HG02642 (cell line): Measurements from ENCODE around the gene RHD.
"Not testable (repeated sequence)": the region's sequence is repeated elsewhere in the genome, so short reads cannot be mapped to it uniquely, and the experiment has no call there.

Source experiments
- ATAC-seq: cut with Tn5 transposase; IDR thresholded peaks from one replicate; pipeline ENCODE4 v1.9.1; 2021; ENCODE audit warnings: mild to moderate bottlenecking; ENCODE audit not compliant: unreplicated experiment, poor library complexity

The RHD gene

DNA sequence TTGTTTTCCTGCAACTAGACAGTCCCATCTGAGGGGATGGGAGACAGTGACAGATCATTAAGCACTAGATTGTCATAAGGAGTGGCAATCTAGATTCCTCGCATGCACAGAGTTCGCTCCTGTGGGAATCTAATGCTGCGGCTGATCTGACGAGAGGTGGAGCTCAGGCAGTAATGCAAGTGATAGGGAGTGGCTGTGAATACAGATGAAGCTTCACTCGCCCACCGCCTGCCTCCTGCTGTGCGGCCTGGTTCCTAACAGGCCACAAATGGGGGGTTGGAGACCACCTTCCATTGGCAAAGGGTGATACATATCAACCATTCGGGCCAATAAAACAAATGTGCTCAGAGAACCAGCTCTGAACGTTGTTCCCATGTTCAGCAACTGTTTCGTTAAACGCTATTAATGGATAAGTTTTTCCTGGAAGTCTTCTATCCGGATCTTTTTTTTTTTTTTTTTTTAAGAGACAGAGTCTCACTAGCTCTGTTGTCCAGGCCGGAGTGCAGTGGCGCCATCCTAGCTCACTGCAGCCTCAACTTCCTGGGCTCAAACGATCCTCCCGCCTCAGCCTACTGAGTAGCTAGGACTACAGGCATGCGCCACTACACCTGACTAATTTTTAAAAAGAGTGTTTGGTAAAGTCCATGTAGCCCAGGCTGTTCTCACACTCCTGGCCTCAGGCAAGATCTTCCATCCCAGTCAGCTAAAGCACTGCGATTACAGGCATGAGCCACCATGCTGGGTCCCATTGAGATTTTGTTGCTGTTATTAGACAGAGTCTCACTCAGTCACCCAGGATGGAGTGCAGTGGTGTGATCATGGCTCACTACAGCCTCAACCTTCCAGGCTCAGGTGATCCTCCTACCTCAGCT lies 16.4 kb upstream of the RHD start:
- no peak for ATAC-seq

DNA sequence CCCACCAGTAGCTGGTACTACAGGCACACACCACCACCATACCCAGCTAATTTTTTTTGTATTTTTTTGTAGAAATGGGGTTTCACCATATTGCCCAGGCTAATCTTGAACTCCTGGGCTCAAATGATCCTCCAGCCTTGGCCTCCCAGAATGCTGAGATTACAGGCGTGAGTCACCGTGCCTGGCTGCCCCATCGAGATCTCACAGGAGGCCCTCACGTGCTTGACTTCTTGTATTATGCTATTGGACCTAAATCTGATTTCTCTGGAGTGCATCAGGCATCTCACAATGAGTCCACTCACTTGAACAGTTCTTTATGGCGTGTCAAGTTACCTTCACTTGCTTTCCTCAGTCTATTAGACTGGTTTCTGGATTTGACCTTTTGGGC lies 15.7 kb upstream of the RHD start:
- ATAC-seq = no peak

- no peak for ATAC-seq
Measured at GRCh38 chr1:25257196-25257595, 15.1 kb upstream of the RHD start.

GRCh38 chr1:25259813-25260212 lies 12.5 kb upstream of the RHD start:
- ATAC-seq = not testable (repeated sequence)

DNA sequence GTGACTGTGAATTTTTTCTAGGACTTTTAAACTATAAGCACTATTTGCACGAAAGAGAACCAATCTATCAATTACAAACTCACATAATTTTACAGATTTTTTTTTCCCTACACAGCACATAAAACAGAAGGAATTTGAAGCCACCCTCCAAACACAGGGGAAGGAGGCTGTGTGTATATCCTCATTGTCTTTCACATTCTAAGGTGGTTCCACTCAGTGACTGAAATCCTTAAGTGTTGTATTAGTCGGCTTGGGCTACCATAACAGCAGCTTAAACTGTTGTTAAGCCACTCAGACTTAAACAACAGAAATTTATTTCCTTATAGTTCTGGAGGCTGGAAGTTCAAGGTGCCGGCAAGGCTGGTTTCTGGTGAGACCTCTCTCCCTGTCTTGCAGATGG lies 12.0 kb upstream of the RHD start:
- not testable (repeated sequence) for ATAC-seq

- ATAC-seq = peak; percentile 41
Measured at GRCh38 chr1:25266554-25267287, 5.6 kb upstream of the RHD start.

- peak; percentile 81 for ATAC-seq
Measured at GRCh38 chr1:25267288-25268142, 4.8 kb upstream of the RHD start.

GRCh38 chr1:25268143-25268760 lies 4.1 kb upstream of the RHD start:
- not testable (repeated sequence) for ATAC-seq

DNA sequence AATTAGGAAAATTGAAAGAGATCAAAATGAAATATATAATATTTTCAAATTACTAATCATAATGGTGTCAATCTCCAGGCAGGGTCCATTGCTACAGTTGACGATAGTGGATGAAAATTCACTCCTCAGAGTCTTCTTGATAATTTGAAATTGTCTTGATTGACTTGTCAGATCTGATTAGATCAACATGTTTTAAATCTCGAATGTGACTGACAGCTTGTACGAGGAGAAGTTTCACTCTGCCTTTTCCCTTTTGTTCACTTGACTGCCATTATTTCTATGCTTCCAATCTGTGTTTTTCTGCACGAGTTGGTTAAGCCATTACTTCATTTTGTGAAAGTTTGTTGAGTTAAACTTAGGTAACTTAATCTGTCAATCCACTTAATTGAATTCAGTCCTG lies 3.3 kb downstream of the RHD start:
- ATAC-seq = not testable (repeated sequence)

DNA sequence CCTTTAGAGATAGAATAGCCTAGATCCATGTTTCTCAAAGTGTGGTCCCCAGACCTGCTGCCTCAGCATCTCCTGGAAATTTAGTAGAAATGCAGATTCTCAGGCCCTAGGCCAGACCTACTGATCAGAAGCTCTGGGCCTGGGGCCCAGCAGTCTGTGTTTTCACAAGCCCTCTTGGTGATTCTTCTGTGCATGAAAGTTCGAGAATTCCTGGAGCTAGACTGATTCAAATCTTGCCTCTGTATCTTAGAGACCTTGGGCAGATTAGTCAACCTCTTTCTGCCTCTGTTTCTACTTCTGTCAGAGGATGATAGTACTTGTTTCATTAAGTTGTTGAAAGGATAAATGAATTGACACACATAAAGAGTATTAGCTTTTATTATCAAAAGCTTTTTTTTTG lies 5.0 kb downstream of the RHD start:
- ATAC-seq = not testable (repeated sequence)

DNA sequence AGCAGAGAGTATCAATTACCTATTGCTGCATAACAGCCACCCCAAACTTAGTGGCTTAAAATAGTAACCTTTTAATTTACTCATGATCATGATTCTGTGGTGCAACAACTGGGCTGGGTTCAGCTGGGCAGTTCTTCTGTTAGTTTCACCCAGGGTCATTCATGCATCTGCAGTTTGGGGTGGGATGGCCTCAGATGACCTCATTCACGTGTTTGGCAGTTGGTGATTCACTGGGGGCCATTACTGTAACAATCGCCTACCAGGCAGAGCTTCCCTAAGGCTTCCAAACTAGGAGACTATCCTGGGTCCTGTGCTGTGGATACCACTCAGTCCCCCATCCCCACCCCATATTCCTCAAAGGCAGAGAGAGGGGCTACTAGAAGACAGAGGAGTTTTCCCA lies 6.0 kb downstream of the RHD start:
- ATAC-seq = not testable (repeated sequence)

- ATAC-seq = not testable (repeated sequence)
Measured at GRCh38 chr1:25278790-25279189, 6.5 kb downstream of the RHD start.

DNA sequence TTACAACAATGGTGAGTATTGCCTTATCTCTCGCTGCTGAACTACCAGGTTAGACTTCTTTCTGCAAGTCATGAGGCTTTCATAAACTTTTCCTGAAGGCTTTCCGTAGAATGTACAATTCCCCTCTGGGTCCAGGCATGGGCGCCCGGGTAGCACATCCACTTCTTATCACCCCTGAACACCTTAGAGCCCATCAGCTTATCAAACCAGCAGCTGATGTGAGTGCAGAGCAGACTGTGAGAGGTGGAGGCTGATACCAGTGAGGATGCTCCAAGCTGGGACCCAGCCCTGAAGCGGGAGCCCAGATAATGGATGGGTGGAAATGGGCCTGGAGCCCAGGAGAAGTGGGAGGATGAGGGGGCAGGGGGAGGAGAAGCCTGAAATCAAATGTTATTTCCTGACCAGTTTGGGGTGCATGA lies 7.4 kb downstream of the RHD start:
- not testable (repeated sequence) for ATAC-seq

- not testable (repeated sequence) for ATAC-seq
Measured at GRCh38 chr1:25285862-25286261, 13.6 kb downstream of the RHD start.

DNA sequence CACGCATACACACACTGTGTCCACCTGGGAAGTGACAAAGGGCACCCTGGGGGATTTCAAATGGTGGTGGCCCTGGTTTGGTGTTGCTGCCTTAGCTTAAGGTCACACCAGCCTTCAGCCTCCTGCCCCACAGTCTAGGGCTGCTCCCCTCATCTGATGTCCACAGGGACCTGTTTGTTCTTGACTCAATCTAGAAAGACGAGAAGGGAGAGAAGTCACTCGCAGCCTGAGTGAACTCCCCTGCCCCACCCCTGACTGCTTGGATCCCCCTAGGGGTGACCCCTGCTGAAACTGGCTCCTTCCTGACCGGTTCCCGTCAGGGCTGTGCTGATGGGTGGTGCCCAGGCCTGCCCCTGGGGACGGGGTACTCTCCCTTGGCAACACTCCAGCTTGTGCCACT lies 14.9 kb downstream of the RHD start:
- not testable (repeated sequence) for ATAC-seq

- not testable (repeated sequence) for ATAC-seq
Measured at GRCh38 chr1:25288573-25289101, 16.3 kb downstream of the RHD start.

- not testable (repeated sequence) for ATAC-seq
Measured at GRCh38 chr1:25290043-25290442, 17.7 kb downstream of the RHD start.

GRCh38 chr1:25293426-25293825 lies 21.1 kb downstream of the RHD start:
- not testable (repeated sequence) for ATAC-seq

- ATAC-seq = not testable (repeated sequence)
Measured at GRCh38 chr1:25294889-25295826, 22.8 kb downstream of the RHD start.
